ENCODE data around the gene TBXAS1. TPM values are rescaled to one million over a fixed set of nuclear protein-coding genes. Genes with fewer than 3 reads are reported as not detected.

Gene TBXAS1
- total and polyA plus RNA-seq, 2 of the 8 experiments (the other 6 are each of a cell fraction or from before 2014, with no cell fraction given) = 0.86 to 2.1 TPM

DNA sequence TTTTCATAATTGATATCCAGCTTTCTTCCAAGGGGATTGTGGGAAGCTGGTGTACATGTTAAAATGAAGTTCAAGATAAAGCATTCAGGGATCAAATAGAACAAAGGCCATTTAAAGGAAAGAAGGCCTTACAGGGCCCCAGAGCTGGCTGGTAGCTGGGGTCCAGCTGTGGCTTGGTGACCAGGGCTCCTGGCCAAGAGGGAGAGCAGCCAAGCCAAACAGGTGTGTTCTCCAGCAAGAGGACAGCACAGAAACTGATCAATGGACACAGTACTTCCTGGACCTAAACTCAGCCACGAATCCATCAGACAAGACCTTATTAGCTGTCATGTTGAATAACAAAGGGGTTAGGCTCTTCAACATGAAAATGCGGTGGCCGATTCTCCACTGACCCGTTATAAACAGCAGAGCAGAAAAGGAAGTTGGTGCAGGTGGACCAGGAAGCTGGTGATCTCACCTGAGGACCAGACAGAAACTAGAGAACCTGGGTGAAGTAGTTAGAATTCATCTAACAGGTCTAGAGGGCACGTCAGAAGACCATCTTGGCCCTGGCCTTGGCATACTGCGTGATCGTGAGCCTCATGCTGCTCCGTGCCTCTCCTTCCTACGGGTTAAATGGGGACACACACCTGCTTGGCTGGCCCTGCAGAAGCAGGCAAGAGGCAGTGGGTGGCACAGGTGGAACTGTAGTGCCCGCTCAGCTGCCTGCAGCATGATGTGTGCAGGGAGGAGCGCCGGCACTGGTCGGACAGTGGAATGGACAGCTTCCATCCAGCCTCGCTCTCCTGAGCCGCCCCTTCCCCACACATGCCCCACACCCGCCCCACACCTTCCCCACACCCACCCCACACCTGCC is 179.9 kb downstream of the TBXAS1 start:
- POLR2A ChIA-PET (ENCODE audit: partially characterized antibody) = no interaction called here
- DNase-seq (ENCODE audit: low read depth in 1 of 2, low spot score in 2 of 2) = no peak
- no peak overlapping the region for H2BK12ac ChIP-seq (ENCODE audit: low read depth, low read length)
- H3K27me3 ChIP-seq (replicated peaks in 1 of 4; ENCODE audit: control insufficient read depth in 3 of 4, extremely low read depth in 1 of 4, insufficient read depth in 3 of 4, low read length in 3 of 4) = no peaks in the 10 kb centered on the region
- no peaks in the 10 kb centered on the region for H3K79me1 ChIP-seq (ENCODE audit: low read depth, low read length)
- no peak overlapping the region for H3K4me3 ChIP-seq (ENCODE audit: extremely low read depth in 1 of 4, insufficient read depth in 2 of 4, low read depth in 3 of 4, low read length in 4 of 4)
- no peak for FAIRE-seq
- H2BK20ac ChIP-seq (ENCODE audit: low read length) = no peak overlapping the region
- no peaks in the 10 kb centered on the region for H4K20me1 ChIP-seq (replicated peaks in 1 of 2; ENCODE audit: control insufficient read depth in 1 of 2, insufficient read depth in 2 of 2, low read length in 2 of 2)
- no peak overlapping the region for H2BK15ac ChIP-seq (ENCODE audit: low read length)
- H3K23me2 ChIP-seq (ENCODE audit: low read depth, low read length) = no peaks in the 10 kb centered on the region
- H2BK5ac ChIP-seq (ENCODE audit: low read depth, low read length) = no peak overlapping the region
- H2AK5ac ChIP-seq (ENCODE audit: low read depth, low read length) = no peak overlapping the region
- CTCF ChIA-PET (ENCODE audit: partially characterized antibody) = interaction anchor here (1.3 to 2.6 kb wide), 2 partner anchors 362 to 390 kb away, joined by 3 to 8 read pairs; no protein-coding TSS in a partner anchor
- H3K14ac ChIP-seq (ENCODE audit: insufficient read length) = no peak overlapping the region
- TF ChIP-seq SP1 (IDR thresholded peaks at IDR 0.05; ENCODE audit: low read depth, low read length) (no peak), TEAD4 (IDR thresholded peaks at IDR 0.05; ENCODE audit: low read depth, low read length) (no peak), POU5F1 (IDR thresholded peaks at IDR 0.05; ENCODE audit: low read depth, low read length) (no peak), SRF (IDR thresholded peaks at IDR 0.05; ENCODE audit: low read depth, low read length) (no peak), KDM5A (IDR thresholded peaks at IDR 0.05; ENCODE audit: low read length) (no peak)
- no peaks in the 10 kb centered on the region for H3K36me3 ChIP-seq (ENCODE audit: control insufficient read depth in 2 of 4, insufficient read depth in 4 of 4, low read length in 3 of 4)
- H2AFZ ChIP-seq (ENCODE audit: low read length) = no peak overlapping the region
- no peak overlapping the region for H3K23ac ChIP-seq (ENCODE audit: insufficient read length)
- no peak overlapping the region for H3K56ac ChIP-seq (replicated peaks; ENCODE audit: insufficient read length, low read depth, low read length)
- no peak overlapping the region for H3K4me2 ChIP-seq (ENCODE audit: insufficient read depth in 1 of 2, low read depth in 2 of 2, low read length in 2 of 2)
- H4K5ac ChIP-seq (ENCODE audit: insufficient read length, low read depth, low read length) = no peak overlapping the region
- no peak overlapping the region for H4K91ac ChIP-seq (replicated peaks; ENCODE audit: insufficient read length, low read length)
- no peak overlapping the region for H3K4ac ChIP-seq (replicated peaks; ENCODE audit: insufficient read length, low read depth, low read length)
- H2BK120ac ChIP-seq (replicated peaks; ENCODE audit: low read depth, low read length) = no peak overlapping the region
- no peak overlapping the region for H3K18ac ChIP-seq (ENCODE audit: extremely low read depth, low read length)
- no peak overlapping the region for H4K8ac ChIP-seq (ENCODE audit: extremely low read depth, insufficient read depth, low read length)
- H3K4me1 ChIP-seq (replicated peaks in 1 of 4; ENCODE audit: control insufficient read depth in 3 of 4, insufficient read depth in 4 of 4, low read length in 3 of 4) = peaks cover 0 to 3% (median 0%) of the 10 kb centered on the region in 4 experiments; a peak in 4 of 7 replicates
- WGBS, 2 experiments (ENCODE audit: extremely low coverage in 1 of 2, insufficient coverage in 1 of 2, insufficient read length in 1 of 2, insufficient replicate concordance in 2 of 2, low coverage in 1 of 2, low lambda C conversion rate in 2 of 2, missing lambda C conversion rate in 1 of 2) = 88% methylated on average over 10 of the region's 16 CpGs; no CpG with 5 or more reads in 1 of the 2 experiments
- H3K79me2 ChIP-seq (ENCODE audit: control insufficient read depth in 1 of 2, insufficient read depth in 2 of 2, low read length in 2 of 2) = no peaks in the 10 kb centered on the region
- no peak overlapping the region for H3K27ac ChIP-seq (ENCODE audit: low read depth, low read length)
- no peaks in the 10 kb centered on the region for H3K9me3 ChIP-seq (ENCODE audit: insufficient read depth in 2 of 2, low read depth in 1 of 2, low read length in 1 of 2)
- H3K9ac ChIP-seq (replicated peaks in 1 of 4; ENCODE audit: extremely low read depth in 1 of 4, low read depth in 3 of 4, low read length in 3 of 4) = no peak overlapping the region

Data from H1 (cell line).